ENCODE measurements around the gene COMMD10. TPM values are rescaled to one million over a fixed set of nuclear protein-coding genes. Genes with fewer than 3 reads are reported as not detected.
A peak's percentile ranks its signal among the peaks of the same experiment; 100 is the strongest.

COMMD10 gene
- total and polyA plus RNA-seq, 9 donors, result 24.9 to 33.1 (median 29.2) TPM

- peaks cover 12% of the 10 kb centered on the region for H3K9me3 ChIP-seq (replicated peaks; ENCODE audit: control insufficient read depth, low read depth, low read length)
- no peaks in the 10 kb centered on the region for H3K4me1 ChIP-seq (ENCODE audit: control insufficient read depth, insufficient read depth, low read length)
- H3K27me3 ChIP-seq (ENCODE audit: control insufficient read depth, insufficient read depth, low read length), result no peaks in the 10 kb centered on the region
- no CpG with 5 or more reads among the region's 3 CpGs for WGBS (ENCODE audit: insufficient coverage)
- DNase-seq, result no peak
- no peak overlapping the region for H3K27ac ChIP-seq (ENCODE audit: low read length)
- no peaks in the 10 kb centered on the region for H3K36me3 ChIP-seq (ENCODE audit: control insufficient read depth, insufficient read depth, low read length)
- H3K4me3 ChIP-seq (ENCODE audit: low read length), result no peak overlapping the region
Measured at GRCh38 chr5:116275282-116275681, 190.5 kb downstream of the COMMD10 start.

DNA sequence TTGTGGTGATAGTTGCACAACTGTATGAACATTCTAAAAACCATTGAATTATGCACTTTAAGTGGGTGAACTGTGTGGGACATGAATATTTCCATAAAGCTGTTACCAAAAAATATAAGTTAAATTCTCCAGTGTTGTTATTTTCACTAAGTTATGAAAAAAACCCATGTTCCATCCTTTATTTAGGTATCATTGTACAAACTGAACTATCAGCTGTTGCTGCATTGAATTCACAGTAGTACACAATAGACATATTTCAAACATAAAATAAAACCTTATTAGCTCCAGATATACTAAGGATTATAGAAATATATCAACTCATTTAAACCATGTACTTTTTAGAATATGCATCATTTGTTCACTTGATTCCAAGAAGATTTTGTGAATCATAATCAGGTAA, 192.1 kb downstream of the COMMD10 start:
- Histone ChIP-seq H3K27ac (ENCODE audit: low read length) (no peak overlapping the region), H3K36me3 (ENCODE audit: control insufficient read depth, insufficient read depth, low read length) (no peaks in the 10 kb centered on the region), H3K9me3 (replicated peaks; ENCODE audit: control insufficient read depth, low read depth, low read length) (peaks cover 12% of the 10 kb centered on the region), H3K4me1 (ENCODE audit: control insufficient read depth, insufficient read depth, low read length) (no peaks in the 10 kb centered on the region), H3K27me3 (ENCODE audit: control insufficient read depth, insufficient read depth, low read length) (no peaks in the 10 kb centered on the region), H3K4me3 (ENCODE audit: low read length) (no peak overlapping the region)
- no peak for DNase-seq

- Histone ChIP-seq H3K36me3 (ENCODE audit: control insufficient read depth, insufficient read depth, low read length) (no peaks in the 10 kb centered on the region), H3K4me3 (ENCODE audit: low read length) (no peak overlapping the region), H3K9me3 (replicated peaks; ENCODE audit: control insufficient read depth, low read depth, low read length) (peaks cover 12% of the 10 kb centered on the region), H3K27me3 (ENCODE audit: control insufficient read depth, insufficient read depth, low read length) (no peaks in the 10 kb centered on the region), H3K27ac (ENCODE audit: low read length) (no peak overlapping the region), H3K4me1 (ENCODE audit: control insufficient read depth, insufficient read depth, low read length) (no peaks in the 10 kb centered on the region)
- WGBS (ENCODE audit: insufficient coverage), result 100% methylated on average over 1 of the region's 5 CpGs
- no peak for DNase-seq
Measured at GRCh38 chr5:116280149-116280803, 195.5 kb downstream of the COMMD10 start.

GRCh38 chr5:116281309-116281708, 196.5 kb downstream of the COMMD10 start:
- WGBS (ENCODE audit: insufficient coverage), result no CpG with 5 or more reads among the region's 1 CpG
- H3K36me3 ChIP-seq (ENCODE audit: control insufficient read depth, insufficient read depth, low read length), result no peaks in the 10 kb centered on the region
- peaks cover 11% of the 10 kb centered on the region for H3K9me3 ChIP-seq (replicated peaks; ENCODE audit: control insufficient read depth, low read depth, low read length)
- H3K4me3 ChIP-seq (ENCODE audit: low read length), result no peak overlapping the region
- H3K27ac ChIP-seq (ENCODE audit: low read length), result no peak overlapping the region
- no peaks in the 10 kb centered on the region for H3K27me3 ChIP-seq (ENCODE audit: control insufficient read depth, insufficient read depth, low read length)
- DNase-seq, result no peak
- H3K4me1 ChIP-seq (ENCODE audit: control insufficient read depth, insufficient read depth, low read length), result no peaks in the 10 kb centered on the region

DNA sequence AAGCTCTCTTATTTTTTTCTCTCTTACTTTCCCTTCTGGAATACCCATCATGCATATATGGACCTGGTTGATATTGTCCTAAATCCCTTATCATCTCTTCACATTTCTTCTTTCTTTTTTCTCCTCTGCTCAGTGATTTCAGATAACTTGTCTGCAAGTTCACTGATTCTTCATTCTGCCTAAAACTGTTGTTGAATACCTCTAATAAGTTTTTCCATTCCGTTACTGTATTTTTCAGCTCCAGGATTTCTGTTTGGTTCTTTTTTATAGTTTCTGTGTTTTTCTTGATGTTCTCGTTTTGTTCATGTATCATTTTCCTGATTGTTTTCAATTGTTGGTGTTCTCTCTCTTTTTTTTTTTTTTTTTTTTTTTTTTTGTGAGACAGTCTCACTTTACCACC, 203.7 kb downstream of the COMMD10 start:
- H3K27me3 ChIP-seq (ENCODE audit: control insufficient read depth, insufficient read depth, low read length), result no peaks in the 10 kb centered on the region
- no CpG with 5 or more reads among the region's 2 CpGs for WGBS (ENCODE audit: insufficient coverage)
- no peak overlapping the region for H3K4me3 ChIP-seq (ENCODE audit: low read length)
- H3K9me3 ChIP-seq (replicated peaks; ENCODE audit: control insufficient read depth, low read depth, low read length), result peaks cover 9% of the 10 kb centered on the region
- no peak overlapping the region for H3K27ac ChIP-seq (ENCODE audit: low read length)
- no peaks in the 10 kb centered on the region for H3K4me1 ChIP-seq (ENCODE audit: control insufficient read depth, insufficient read depth, low read length)
- H3K36me3 ChIP-seq (ENCODE audit: control insufficient read depth, insufficient read depth, low read length), result no peaks in the 10 kb centered on the region
- DNase-seq, result no peak

DNA sequence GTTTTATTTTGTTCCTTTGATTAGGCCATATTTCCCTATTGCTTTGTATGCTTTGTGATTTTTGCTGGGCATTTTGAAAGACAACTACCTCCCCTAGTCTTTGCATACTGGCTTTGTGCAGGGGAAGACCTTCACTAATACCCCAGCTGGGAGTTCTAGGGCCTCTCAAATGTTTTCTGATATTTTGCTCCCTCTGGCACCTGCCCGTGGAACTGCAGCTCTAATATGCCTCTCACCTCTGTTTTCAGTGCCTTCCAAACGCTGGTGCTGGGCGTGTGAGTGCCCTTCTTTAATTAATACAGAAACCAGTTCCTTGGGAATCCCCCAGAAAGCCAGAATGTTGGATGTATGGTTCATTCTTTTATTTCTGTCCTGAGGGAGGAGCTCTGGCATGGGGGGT, 204.5 kb downstream of the COMMD10 start:
- no peak for DNase-seq
- no peak overlapping the region for H3K4me3 ChIP-seq (ENCODE audit: low read length)
- peaks cover 9% of the 10 kb centered on the region for H3K9me3 ChIP-seq (replicated peaks; ENCODE audit: control insufficient read depth, low read depth, low read length)
- WGBS (ENCODE audit: insufficient coverage), result no CpG with 5 or more reads among the region's 3 CpGs
- no peaks in the 10 kb centered on the region for H3K36me3 ChIP-seq (ENCODE audit: control insufficient read depth, insufficient read depth, low read length)
- no peaks in the 10 kb centered on the region for H3K27me3 ChIP-seq (ENCODE audit: control insufficient read depth, insufficient read depth, low read length)
- no peak overlapping the region for H3K27ac ChIP-seq (ENCODE audit: low read length)
- H3K4me1 ChIP-seq (ENCODE audit: control insufficient read depth, insufficient read depth, low read length), result no peaks in the 10 kb centered on the region

DNA sequence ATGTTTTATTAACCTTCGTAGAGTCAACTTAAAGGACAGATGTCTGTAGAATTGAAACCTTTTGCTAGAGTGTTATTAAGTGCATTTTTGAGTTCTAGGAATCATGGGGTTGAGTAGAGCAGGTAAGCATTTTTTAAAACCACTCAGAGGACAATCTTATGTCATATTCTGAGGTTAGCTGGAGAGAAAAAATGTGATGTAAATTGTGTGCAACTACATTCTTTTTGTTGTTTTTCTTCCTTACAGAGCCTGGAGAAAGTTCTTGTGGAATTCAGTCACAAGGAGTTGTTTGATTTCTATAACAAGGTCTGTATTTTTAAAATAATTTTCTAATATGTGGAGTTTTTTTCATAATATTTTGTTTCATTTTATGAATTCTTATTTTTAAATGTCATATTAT, 206.4 kb downstream of the COMMD10 start:
- Histone ChIP-seq H3K27ac (ENCODE audit: low read length) (no peak overlapping the region), H3K9me3 (replicated peaks; ENCODE audit: control insufficient read depth, low read depth, low read length) (peaks cover 9% of the 10 kb centered on the region), H3K27me3 (ENCODE audit: control insufficient read depth, insufficient read depth, low read length) (no peaks in the 10 kb centered on the region), H3K4me3 (ENCODE audit: low read length) (no peak overlapping the region), H3K4me1 (ENCODE audit: control insufficient read depth, insufficient read depth, low read length) (no peaks in the 10 kb centered on the region), H3K36me3 (ENCODE audit: control insufficient read depth, insufficient read depth, low read length) (no peaks in the 10 kb centered on the region)
- no CpG with 5 or more reads among the region's 1 CpG for WGBS (ENCODE audit: insufficient coverage)
- DNase-seq, result no peak

DNA sequence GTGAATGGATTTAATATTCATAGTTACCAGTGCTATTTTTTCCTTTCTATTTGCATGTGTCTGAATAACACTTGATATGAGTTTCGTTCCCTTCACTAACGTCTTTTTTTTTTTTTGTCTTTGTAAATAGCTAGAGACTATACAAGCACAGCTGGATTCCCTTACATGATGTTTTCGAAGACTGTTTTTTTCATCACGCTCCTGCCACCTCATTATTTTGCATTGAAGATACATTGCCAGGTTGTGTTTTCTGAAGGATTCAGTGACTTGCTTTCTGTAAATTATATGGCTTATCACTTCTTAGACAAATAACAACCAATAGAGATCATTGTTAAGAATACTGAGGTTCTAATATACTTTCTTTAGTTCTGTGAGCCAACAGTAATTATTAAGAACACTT, 207.5 kb downstream of the COMMD10 start:
- Histone ChIP-seq H3K9me3 (replicated peaks; ENCODE audit: control insufficient read depth, low read depth, low read length) (peaks cover 9% of the 10 kb centered on the region), H3K36me3 (ENCODE audit: control insufficient read depth, insufficient read depth, low read length) (no peaks in the 10 kb centered on the region), H3K27ac (ENCODE audit: low read length) (no peak overlapping the region), H3K27me3 (ENCODE audit: control insufficient read depth, insufficient read depth, low read length) (no peaks in the 10 kb centered on the region), H3K4me1 (ENCODE audit: control insufficient read depth, insufficient read depth, low read length) (no peaks in the 10 kb centered on the region), H3K4me3 (ENCODE audit: low read length) (no peak overlapping the region)
- WGBS (ENCODE audit: insufficient coverage), result no CpG with 5 or more reads among the region's 4 CpGs
- DNase-seq, result peak; percentile 5

DNA sequence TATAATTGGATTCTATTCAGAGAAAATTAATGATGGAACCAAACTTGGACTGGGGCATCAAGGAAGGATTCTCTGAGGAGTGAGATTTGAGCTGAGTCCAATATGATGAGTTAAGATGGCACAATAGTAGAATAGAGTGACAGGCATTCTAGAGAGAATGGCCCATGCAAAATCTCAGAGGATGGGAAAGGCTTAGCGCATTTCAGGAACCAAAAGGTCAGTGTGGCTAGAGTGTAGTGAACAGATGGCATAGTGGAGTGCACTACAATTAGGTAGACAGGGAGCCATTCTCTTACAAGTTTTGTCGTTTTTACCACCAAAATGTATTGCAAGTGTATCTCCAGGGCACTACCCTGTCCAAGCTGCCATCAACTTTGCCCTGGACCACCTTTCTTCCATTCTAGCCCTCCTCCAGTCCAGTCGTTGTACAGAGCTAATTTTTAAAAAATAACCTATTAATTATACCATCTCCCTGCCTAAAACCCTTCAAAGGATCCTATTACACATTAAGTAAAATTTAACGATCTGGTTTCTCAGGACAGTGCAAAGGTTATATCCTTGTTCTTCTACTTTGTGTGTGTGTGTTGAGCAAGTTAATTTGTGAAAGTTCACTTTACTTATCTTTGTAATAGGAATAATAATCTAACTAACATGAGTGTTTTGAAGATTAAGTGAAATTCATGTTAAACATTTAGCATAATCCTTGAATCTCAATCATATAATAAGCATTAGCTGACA, 211.7 kb downstream of the COMMD10 start:
- Histone ChIP-seq H3K4me3 (ENCODE audit: low read length) (no peak overlapping the region), H3K4me1 (ENCODE audit: control insufficient read depth, insufficient read depth, low read length) (no peaks in the 10 kb centered on the region), H3K27ac (ENCODE audit: low read length) (no peak overlapping the region), H3K9me3 (replicated peaks; ENCODE audit: control insufficient read depth, low read depth, low read length) (peaks cover 9% of the 10 kb centered on the region), H3K27me3 (ENCODE audit: control insufficient read depth, insufficient read depth, low read length) (no peaks in the 10 kb centered on the region), H3K36me3 (ENCODE audit: control insufficient read depth, insufficient read depth, low read length) (peaks cover 7% of the 10 kb centered on the region)
- 82% methylated on average over 3 of the region's 4 CpGs for WGBS (ENCODE audit: insufficient coverage)
- no peak for DNase-seq

DNA sequence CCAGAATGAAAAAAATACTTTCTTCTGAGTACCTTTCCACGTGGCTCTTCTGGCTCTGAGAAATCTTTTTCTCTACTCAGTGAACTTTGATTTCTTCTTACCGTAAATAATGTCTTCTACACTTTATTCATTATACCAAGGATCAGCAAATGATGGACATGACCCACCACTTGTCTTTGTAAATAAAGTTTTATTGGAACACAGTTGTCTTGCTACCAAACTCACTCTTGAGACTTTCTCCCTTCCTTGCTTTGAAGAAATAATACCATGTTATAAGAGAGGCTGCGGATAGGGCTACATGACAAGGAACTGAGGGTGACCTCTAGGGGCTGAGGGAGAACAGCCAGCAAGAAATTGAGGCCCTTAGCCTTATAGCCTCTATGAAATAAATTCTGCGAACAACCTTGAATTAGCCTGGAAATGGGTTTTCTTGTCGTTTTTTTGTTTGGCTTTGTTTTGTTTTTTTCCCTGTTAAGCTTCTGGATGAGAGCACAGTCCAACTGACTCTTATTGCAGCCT, 212.5 kb downstream of the COMMD10 start:
- peaks cover 9% of the 10 kb centered on the region for H3K9me3 ChIP-seq (replicated peaks; ENCODE audit: control insufficient read depth, low read depth, low read length)
- WGBS (ENCODE audit: insufficient coverage), result 50% methylated on average over 1 of the region's 5 CpGs
- DNase-seq, result no peak
- H3K27me3 ChIP-seq (ENCODE audit: control insufficient read depth, insufficient read depth, low read length), result no peaks in the 10 kb centered on the region
- no peak overlapping the region for H3K27ac ChIP-seq (ENCODE audit: low read length)
- no peaks in the 10 kb centered on the region for H3K4me1 ChIP-seq (ENCODE audit: control insufficient read depth, insufficient read depth, low read length)
- H3K36me3 ChIP-seq (ENCODE audit: control insufficient read depth, insufficient read depth, low read length), result peaks cover 7% of the 10 kb centered on the region
- H3K4me3 ChIP-seq (ENCODE audit: low read length), result no peak overlapping the region
